Right lobe of liver (tissue), 4 donors: ENCODE data around the gene NAGS.
"Not testable (repeated sequence)": the region's sequence is repeated elsewhere in the genome, so short reads cannot be mapped to it uniquely, and the experiment has no call there.

Experiments
- CTCF ChIP-seq, 4 donors: fragments of 200-600 bp in 3 of 4; fragments of 450-650 bp in 1 of 4; IDR thresholded peaks; one replicate each; pipeline versions ENCODE4 v1.5.1 to v1.8.0; 2016 to 2022; ENCODE audit warnings: antibody characterized with exemption in 4 of 4, mild to moderate bottlenecking in 2 of 4
- POLR2A ChIP-seq: fragments of 450-650 bp; IDR thresholded peaks from one replicate; pipeline ENCODE4 v1.6.1; 2017; ENCODE audit warnings: antibody characterized with exemption, mild to moderate bottlenecking
- donor health status: DM: no; HTN: no; CAD: no.
- donor health status: DM: no; HTN: no; CAD: no.
- donor health status: DM: no; HTN: yes; CAD: no.

- TF ChIP-seq POLR2A; CTCF (IDR thresholded peaks at IDR 0.05): not testable (repeated sequence)
These were observed 30.3 kb downstream of the NAGS start for GRCh38 chr17:44034688-44035087.
